GM12878 (cell line): ENCODE data around the gene APOBEC3B. TPM values are rescaled to one million over a fixed set of nuclear protein-coding genes. Genes with fewer than 3 reads are reported as not detected.

Source experiments
- CBFB ChIP-seq: IDR thresholded peaks from 2 replicates; pipeline ENCODE4 v1.6.1; 2016; ENCODE audit warnings: antibody characterized with exemption, low read depth
- CHD1 ChIP-seq: IDR thresholded peaks from 2 replicates; pipeline ENCODE4 v1.6.1; 2012; ENCODE audit warnings: low read depth, low read length, improper control_type of control experiment
- CUX1 ChIP-seq: IDR thresholded peaks from 2 replicates; pipeline ENCODE4 v1.6.1; 2012; ENCODE audit warnings: improper control_type of control experiment, low read depth, low read length; ENCODE audit not compliant: insufficient replicate concordance
- EED ChIP-seq: sonication (generic); IDR thresholded peaks from 2 replicates; pipeline ENCODE4 v1.6.1; 2016; ENCODE audit warnings: antibody characterized with exemption, low read depth
- ETV6 ChIP-seq, 2 experiments: fragments of 450-650 bp in 1 of 2; IDR thresholded peaks in 1 of 2; conservative IDR thresholded peaks in 1 of 2; 2 replicates each; pipeline ENCODE4 v1.6.1; 2014; ENCODE audit warnings: antibody characterized with exemption in 1 of 2, borderline replicate concordance in 1 of 2, low read depth in 1 of 2, mild to moderate bottlenecking in 1 of 2, moderate library complexity in 1 of 2
- NR2C1 ChIP-seq: fragments of 450-650 bp; IDR thresholded peaks from 2 replicates; pipeline ENCODE4 v1.6.1; 2017; ENCODE audit warnings: antibody characterized with exemption, mild to moderate bottlenecking, moderate library complexity
- TCF7 ChIP-seq: IDR thresholded peaks from 2 replicates; pipeline ENCODE4 v1.6.1; 2014; ENCODE audit warnings: antibody characterized with exemption, borderline replicate concordance
- polyA plus RNA-seq, 11 experiments: library from polyadenylated mRNA; depleted of rRNA in 4 of 11; unstranded in 6 of 11; stranded (reverse) in 5 of 11; fragments of >200 nt; fragmentation: Nextera tagmentation in 4 of 11; fragmentation: Illumina TruSeq in 1 of 11; extraction: Ambion mirVana in 4 of 11; extraction: Trizol in 1 of 11; gene quantifications; 1 replicate in 1 of 11; 2 replicates in 10 of 11; pipeline versions ENCODE4 v1.2.1 to v1.2.3, GENCODE V29; 2011 to 2016; ENCODE audit warnings: inconsistent platforms in 2 of 11, missing spikeins in 2 of 11, low read depth in 1 of 11
- total RNA-seq, 4 experiments: library from RNA; depleted of rRNA in 3 of 4; stranded (reverse); fragments of >200 nt in 3 of 4; fragmentation: Illumina TruSeq in 1 of 4; extraction: Trizol in 1 of 4; gene quantifications; 2 replicates each; pipeline versions ENCODE4 v1.2.1 to v1.2.3, GENCODE V29; 2013 to 2021

APOBEC3B gene
- total and polyA plus RNA-seq, 10 of the 15 experiments (the other 5 are each of a cell fraction or from before 2014, with no cell fraction given): 2.4 to 75.1 (median 30.9) TPM

- TF ChIP-seq ETV6 (conservative IDR thresholded peaks at IDR 0.05 in 1 of 2, IDR thresholded peaks at IDR 0.05 in 1 of 2; ENCODE audit: borderline replicate concordance in 1 of 2, low read depth in 1 of 2): no peak
- no peak for TF ChIP-seq CHD1
- peak; percentile 69 for TF ChIP-seq EED
- TF ChIP-seq NR2C1: no peak
- TF ChIP-seq CBFB: no peak
- TF ChIP-seq CUX1: no peak
- no peak for TF ChIP-seq TCF7
Observed at GRCh38 chr22:39003165-39003638, 21.1 kb downstream of the APOBEC3B start (continued).
